HepG2 (cell line): ENCODE measurements around the gene MRRF.

Experiments
- CHCHD3 ChIP-seq: sonication (generic); formaldehyde crosslinking; IDR thresholded peaks from 2 replicates; pipeline ENCODE4 v1.8.0; 2022; ENCODE audit warnings: mild to moderate bottlenecking, missing genetic modification reagents, moderate library complexity
- HES4 ChIP-seq: sonication (generic); formaldehyde crosslinking; IDR thresholded peaks from 2 replicates; pipeline ENCODE4 v1.9.0; 2021; ENCODE audit warnings: mild to moderate bottlenecking, missing genetic modification reagents, borderline replicate concordance
- HNRNPH1 ChIP-seq: fragments of 200-400 bp; formaldehyde crosslinking; optimal IDR thresholded peaks from 2 replicates; pipeline ENCODE3; 2017; ENCODE audit warnings: mild to moderate bottlenecking, low read depth, low read length
- RAD21 ChIP-seq: fragments of 450-650 bp; formaldehyde crosslinking; IDR thresholded peaks from 2 replicates; pipeline ENCODE4 v1.5.0; 2020; ENCODE audit warnings: mild to moderate bottlenecking
- SAFB2 ChIP-seq: sonication (generic); formaldehyde crosslinking; IDR thresholded peaks from 2 replicates; pipeline ENCODE4 v1.5.1; 2020; ENCODE audit warnings: missing genetic modification reagents, low read depth, mild to moderate bottlenecking, borderline replicate concordance
- ZFP36 ChIP-seq: fragments of 150-350 bp; IDR thresholded peaks from 2 replicates; pipeline ENCODE4 v1.6.1; 2018; ENCODE audit warnings: borderline replicate concordance, low read length, low read depth; ENCODE audit not compliant: partially characterized antibody
- ZNF747 ChIP-seq: sonication (generic); formaldehyde crosslinking; IDR thresholded peaks from 2 replicates; pipeline ENCODE4 v1.8.1; 2023; ENCODE audit warnings: missing genetic modification reagents, mild to moderate bottlenecking, borderline replicate concordance
- ZNF780A ChIP-seq: sonication (generic); formaldehyde crosslinking; IDR thresholded peaks from 2 replicates; pipeline ENCODE4 v1.8.0; 2022; ENCODE audit warnings: mild to moderate bottlenecking, missing genetic modification reagents, moderate library complexity
- TF ChIP-seq, protein P1 (sequence below): IDR thresholded peaks from 2 replicates; pipeline ENCODE4 v1.6.1; 2012; ENCODE audit warnings: inconsistent platforms

DNA sequence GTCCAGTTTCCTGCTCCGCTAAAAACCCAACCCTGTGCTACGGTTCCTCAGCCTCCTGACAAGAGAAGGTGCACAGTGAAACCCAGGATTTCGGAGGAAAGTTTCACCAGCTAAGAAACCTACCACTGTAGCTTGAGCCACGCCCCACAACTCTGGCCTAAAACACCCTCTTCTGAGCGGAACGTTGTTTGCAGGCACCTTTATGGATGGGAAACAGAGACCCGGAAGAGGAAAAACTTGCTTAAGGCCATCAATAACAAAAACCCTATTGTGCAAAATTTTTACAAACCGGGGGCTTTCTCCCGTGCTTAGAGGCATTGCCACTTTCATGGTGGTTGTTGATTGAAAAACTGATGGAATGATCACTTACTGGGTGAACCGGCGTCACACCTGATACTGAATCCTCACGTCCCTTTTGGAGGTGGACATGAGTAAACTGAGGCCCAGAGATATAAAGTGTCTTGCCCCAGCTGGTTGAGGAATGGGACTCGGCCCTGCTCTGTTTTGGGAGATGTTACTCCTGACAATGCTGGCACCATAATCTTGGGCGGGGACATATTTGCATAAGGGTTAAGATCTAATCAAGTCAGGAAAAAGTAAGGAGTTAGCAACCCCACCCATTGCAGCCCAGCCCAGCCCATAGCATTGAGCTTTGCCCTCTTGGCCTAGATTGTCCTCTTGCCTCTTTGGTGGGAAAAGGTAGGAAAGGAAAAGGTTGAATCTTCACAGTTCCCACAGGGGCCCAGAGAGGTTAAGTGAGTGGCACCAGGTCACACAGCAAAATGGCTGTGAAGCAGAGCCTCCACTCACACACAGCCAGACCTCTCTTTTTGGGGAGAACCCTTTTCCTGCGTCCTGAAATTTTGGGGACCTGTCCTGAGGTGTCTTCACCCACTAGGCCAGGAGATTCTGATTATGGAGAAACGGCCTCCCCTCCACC lies 82.9 kb downstream of the MRRF start:
- TF ChIP-seq, protein P1, sequence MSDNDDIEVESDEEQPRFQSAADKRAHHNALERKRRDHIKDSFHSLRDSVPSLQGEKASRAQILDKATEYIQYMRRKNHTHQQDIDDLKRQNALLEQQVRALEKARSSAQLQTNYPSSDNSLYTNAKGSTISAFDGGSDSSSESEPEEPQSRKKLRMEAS = no peak
- TF ChIP-seq HES4 (CRISPR knock-in tag) (no peak), SAFB2 (no peak), HNRNPH1 (no peak), ZNF780A (CRISPR knock-in tag) (no peak), ZFP36 (peak; percentile 46), CHCHD3 (no peak), RAD21 (CRISPR knock-in tag) (no peak), ZNF747 (no peak)
